Measurements from ENCODE around the gene HDGF.
"Not testable (repeated sequence)": the region's sequence is repeated elsewhere in the genome, so short reads cannot be mapped to it uniquely, and the experiment has no call there.

The HDGF gene

DNA sequence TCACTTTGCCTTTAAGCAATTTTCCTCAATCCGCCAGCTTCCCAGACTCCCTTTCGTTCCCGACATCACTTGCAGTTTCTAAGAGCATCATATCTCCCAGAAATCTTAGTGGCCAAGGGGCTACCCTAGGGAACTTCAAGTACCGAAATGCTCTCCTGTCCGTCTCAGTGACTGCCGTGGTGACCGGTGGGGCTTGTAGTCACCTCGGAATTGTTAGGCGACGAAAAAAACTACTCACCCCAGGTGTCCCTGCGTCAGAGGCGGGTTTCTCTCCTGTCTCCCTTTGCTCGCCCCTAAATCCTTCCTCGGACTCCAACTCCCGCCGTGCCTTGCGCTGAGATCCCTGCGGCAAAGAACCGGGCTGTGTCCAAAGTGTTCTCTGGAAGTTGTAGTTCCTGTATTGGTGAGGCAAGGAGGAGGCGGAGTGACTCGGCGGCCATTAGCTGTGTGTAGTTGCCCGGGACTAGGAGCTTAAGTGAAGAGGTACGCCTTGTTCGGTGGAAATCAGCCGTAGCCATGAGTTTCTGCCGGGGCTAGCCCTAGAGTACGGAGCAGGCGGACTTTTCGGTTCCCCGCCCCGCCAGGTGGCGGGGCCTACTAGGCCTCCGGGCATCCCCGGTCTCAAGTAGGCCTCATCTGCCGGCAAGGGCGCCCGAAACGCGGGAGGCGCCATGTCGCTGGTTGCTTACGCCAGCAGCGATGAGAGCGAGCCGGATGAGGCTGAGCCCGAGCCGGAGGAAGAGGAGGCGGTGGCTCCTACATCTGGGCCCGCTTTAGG, 15.8 kb upstream of the HDGF start, which contains the start of gene PRCC:
TSS of gene PRCC (plus strand) at position 435 of the 778 bp plus-strand sequence. CDS start at position 672, 237 bp downstream.
- in situ Hi-C loops (cut with MboI; ENCODE audit: low sequenced_read_pairs): no loop called here

DNA sequence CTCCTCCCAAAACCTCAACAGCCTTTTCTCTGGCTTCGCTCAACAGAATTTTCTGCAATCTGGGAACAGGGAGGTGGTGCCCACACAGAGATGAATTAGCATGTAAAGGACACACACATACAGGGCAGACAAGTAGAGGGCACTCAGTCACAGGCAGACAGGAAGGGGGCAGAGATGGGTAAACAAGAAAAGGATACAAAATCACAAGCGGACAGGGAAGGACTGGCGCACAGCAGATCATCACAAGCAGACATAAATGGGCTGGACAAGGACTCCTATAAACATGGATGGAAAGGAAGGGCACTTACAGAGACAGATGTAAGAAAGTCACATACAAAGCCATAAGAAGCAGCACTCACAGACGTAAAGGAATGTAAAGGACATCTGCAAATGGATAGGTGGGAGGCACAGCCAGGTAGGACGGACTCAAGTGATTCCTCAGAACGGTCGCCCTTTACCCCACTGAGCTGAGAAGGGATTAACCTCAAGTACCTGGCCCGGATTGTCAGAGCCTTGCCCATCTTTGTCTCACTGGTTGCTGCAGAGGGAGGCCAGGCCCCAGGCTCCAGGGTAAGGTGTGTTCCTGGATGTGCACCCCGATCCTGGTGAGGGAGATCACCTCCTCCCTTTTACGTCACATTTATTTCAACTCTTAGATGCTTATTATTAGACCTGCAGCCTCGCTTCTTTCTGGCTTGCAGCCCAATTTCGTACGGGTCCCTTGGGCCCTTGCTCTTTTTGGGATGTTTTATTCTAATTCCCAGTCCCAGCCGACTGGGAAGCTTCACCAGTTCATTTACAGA, 15.0 kb upstream of the HDGF start:
- in situ Hi-C loops (cut with MboI; ENCODE audit: low sequenced_read_pairs): no loop called here

DNA sequence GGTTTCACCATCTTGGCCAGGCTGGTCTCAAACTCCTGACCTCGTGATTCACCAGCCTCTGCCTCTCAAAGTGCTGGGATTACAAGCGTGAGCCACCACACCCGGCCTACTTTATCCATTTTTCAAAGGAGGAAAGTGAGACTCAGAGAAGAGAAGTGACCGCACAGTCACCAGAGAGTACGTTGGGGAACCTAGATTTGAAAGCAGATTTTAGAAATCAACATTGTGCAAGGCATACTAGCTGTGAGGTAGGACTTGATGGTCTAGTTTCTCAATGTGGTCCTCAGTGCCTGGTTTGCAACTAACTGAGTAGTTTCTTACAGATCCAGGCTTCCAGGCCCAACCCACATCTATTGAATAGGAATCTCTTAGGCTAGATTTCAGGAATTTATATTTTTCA, 14.2 kb upstream of the HDGF start:
- in situ Hi-C loops (cut with MboI; ENCODE audit: low sequenced_read_pairs): no loop called here

DNA sequence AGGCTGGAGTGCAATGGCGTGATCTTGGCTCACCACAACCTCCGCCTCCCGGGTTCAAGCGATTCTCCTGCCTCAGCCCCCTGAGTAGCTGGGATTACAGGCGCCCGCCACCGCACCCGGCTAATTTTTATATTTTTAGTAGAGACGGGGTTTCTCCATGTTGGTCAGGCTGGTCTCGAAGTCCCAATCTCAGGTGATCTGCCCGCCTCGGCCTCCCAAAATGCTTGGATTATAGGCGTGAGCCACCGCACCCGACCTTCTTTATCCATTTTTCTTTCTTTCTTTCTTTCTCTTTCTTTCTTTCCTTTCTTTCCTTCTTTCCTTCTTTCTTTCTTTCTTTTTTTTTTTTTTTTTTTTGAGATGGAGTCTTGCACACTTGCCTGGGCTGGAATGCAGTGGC, 13.7 kb upstream of the HDGF start:
- in situ Hi-C loops (cut with MboI; ENCODE audit: low sequenced_read_pairs): not testable (repeated sequence)

DNA sequence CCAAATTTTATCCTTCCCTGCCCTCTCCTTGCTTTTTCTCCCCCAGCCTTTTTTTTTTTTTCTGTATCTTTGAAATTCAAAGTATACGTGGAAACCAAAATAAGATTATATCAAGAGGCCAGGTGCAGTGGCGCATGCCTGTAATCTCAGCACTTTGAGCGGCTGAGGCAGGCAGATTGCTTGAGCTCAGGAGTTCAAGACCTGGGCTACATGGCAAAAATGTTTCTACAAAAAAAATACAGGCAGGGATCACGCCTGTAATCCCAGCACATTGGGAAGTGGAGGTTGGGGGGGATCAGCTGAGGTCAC, 9.3 kb upstream of the HDGF start:
- in situ Hi-C loops (cut with MboI; ENCODE audit: low sequenced_read_pairs): no loop called here

DNA sequence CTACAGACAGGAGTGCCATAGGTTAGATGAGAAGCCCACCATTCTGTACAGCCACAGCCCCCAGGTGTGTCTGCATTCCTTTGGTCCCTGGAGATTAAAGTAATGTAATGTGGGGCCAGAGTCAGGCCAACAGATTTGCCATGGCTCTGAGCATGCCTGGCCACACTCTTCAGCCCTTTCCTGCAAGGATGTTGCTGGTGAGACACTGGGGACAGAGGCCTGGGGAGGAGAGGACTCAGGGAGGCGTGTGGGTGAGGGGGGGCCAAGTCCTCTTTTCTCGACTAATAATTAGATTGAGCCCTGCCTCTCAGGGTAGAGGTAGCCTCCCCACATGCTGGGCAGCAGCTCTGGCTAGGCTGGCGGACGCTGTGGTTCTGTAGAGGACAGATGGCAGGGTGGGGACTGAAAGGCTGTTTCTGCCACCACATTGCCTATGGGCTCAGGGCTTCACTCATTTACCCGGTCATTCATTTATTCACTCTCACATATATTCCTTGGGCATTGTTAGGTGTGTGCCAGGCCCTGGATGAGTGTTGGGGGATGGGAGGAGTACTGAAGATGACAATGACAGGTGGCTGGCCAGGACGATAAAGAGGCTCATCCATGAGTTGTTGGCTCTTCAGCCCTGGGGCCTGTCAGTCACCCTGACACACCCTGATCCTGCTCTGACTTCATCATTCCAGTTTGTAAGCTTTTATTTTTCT, 8.8 kb upstream of the HDGF start:
- in situ Hi-C loops (cut with MboI; ENCODE audit: low sequenced_read_pairs): no loop called here

DNA sequence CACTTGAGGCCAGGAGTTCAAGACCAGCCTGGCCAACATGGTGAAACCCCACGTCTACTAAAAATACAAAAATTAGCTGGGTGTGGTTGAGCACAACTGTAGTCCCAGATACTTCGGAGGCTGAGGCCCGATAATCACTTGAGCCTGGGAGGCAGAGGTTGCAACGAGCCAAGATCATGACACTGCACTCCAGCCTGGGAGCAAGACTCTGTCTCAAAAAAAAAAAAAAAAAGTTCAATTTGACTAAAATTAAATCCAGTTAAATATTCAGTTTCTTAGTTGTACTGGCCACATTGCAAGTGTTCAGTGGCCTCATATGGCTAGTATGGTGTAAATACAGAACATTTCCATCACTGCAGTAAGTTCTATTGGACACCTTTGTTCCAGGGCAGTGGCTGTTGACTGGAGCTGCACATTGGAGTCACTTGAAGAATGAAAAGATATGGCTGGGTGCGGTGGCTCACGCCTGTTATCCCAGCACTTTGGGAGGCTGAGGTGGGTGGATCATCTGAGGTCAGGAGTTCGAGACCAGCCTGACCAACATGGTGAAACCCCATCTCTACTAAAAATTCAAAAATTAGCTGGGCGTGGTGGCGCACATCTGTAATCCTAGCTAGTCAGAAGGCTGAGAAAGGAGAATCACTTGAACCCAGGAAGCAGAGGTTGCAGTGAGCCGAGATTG, 6.2 kb upstream of the HDGF start:
- in situ Hi-C loops (cut with MboI; ENCODE audit: low sequenced_read_pairs): not testable (repeated sequence)

DNA sequence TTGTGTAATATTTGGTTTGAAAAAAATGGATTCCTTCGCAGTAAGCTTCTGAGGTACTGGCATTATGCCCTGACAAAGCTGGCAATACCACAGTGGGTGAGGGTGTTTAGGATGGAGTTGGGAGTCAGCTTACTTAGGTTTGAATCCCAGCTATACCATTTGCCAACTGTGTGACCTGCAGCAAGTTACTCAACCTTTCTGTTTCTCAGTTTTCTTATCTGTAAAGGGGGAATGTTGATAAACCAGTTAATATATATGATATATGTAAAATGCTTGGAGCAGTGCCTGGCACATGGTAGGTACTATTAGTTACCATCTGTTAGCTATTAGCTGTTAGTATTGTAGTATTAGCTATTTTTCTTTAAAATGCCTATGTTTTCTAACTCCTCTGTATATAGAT, 4.9 kb upstream of the HDGF start:
- in situ Hi-C loops (cut with MboI; ENCODE audit: low sequenced_read_pairs): no loop called here

DNA sequence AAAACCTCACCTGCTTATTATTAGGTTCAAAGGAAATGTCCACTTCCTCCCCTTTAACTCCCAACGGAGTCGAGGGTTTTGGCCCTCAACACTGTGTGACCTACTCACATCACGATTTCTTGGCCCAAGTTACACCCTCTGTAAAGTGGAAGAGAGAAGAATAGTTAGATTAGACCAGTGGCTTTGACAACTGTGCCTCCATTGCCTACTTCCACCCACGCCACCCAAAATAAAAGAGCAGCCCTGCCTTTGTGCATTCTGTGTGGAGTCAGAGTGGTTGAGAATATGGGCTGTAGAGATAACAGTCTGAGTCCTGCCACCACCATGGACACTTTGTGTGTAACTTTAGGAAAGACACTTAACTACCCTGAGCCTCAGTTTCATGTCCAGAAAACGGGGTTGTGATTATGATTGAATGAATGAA, 4.1 kb upstream of the HDGF start:
- in situ Hi-C loops (cut with MboI; ENCODE audit: low sequenced_read_pairs): no loop called here

DNA sequence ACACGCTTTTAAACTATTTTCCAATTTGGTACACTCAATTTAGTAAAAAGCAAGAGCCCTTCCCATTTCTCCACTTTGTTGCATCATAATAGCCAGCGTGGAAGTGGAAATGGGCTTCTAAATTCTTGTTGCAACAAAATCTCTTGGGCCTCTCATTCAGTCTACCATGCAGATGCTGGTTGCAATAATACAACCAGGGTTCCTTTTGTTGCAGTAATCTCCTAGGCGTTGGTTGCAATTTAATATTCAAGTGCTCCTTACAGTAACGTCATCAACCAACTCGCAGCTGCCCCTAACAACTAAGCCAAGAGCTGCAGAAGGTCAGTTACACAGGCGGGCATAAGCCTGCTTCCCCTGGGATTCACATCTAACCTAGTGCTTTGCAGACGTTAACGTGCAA, 2.7 kb upstream of the HDGF start:
- in situ Hi-C loops (cut with MboI; ENCODE audit: low sequenced_read_pairs): no loop called here

DNA sequence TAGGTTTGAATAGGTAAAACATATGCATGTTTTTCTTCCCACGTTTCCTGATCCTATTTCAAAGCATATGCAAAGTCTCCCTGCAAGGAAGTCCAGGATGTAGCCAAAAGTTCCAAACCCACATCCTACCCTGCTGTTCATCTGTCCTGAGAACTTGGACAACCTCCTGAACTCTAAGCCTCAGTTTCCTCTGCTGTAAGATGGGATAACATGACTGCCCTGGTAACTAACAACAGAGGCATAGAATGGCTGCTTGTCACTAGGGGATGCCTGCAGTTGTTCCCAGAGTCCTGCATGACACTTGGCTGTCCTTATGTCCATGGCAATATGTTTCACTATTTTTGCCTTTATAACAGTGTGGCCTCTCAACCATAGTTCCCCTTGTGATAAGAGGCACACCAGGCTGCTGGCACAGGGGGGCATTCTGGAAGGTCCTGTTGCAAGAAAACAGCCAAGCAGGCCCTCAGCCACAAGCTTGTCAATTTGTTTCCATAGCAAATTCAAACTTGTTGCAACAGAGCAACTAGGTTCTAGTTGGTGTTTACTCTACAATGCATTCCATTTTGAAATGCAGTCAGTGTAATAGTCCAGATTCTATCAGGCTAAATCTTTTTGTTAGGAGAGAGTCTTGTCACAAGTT, 1.5 kb upstream of the HDGF start:
- in situ Hi-C loops (cut with MboI; ENCODE audit: low sequenced_read_pairs): no loop called here

DNA sequence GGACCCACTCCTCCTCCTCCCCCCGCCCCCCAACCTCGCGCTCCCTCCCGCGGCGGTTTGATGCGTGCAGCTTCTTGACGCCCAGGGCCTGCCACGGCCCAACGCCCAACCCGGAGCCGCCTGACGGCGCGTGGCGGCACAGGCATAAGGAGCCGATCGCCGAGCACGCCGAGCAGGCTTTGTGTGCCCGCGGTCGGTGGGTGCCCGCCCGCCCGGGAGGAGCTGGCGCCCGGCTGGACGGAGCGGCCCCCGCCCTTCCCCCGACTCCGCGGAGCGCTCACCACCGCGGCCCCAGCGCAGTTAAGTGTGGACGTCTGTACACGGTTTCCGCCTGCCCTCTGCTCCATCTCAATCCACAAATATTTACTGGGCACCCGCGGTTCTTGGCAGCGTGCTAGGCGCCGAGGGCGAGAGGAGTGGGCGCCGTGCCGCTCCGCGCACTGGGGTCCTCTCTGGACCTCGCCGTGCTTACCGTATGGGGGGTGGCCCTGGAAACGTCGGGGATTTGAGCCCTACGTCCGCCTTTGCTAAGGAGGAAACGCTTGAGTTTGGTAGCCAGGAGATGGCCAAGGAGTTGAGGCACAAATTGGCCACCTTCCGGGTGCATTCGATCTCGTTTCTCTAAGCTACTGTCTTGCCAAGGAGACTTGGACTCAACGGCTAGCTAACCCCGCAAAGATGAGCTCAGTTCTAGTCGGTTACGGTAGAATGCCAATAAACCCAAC, 444 bp upstream of the HDGF start:
- in situ Hi-C loops (cut with MboI; ENCODE audit: low sequenced_read_pairs): no loop called here

DNA sequence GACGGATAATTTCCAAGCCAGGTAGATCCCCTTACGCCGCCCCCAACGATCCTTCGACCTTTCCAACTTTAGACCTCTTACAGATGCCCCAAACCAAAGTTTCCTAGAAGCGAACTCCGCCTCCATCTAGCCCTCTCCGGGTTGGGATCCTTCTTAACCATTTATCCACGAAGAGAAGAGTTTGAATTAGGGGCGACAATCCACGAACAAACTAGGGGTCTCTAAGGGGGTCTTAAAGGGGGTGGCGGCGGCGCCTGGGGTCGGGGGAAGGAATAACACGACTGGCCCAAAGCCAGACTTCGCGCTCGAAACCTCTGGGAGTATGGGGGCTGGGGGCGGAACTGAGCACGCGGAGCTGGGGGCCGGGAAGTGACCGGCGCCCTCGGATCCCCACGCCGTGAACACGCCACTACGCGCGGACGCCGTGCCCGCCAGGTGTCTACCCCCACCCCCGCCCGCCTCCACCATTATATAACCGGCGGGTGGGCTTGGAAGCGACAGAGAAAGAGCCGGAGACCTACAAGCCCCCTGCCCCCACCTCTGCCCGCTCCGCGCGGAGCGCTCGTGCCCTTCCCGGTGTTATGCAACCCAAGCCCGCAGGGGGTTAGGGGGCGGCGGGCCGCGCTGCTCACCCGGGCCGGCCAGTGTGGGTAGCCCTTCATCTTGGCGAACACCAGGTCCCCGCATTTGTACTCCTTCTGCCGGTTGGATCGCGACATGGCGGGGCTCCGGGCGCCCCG, 594 bp downstream of the HDGF start:
- in situ Hi-C loops (cut with MboI; ENCODE audit: low sequenced_read_pairs): no loop called here

DNA sequence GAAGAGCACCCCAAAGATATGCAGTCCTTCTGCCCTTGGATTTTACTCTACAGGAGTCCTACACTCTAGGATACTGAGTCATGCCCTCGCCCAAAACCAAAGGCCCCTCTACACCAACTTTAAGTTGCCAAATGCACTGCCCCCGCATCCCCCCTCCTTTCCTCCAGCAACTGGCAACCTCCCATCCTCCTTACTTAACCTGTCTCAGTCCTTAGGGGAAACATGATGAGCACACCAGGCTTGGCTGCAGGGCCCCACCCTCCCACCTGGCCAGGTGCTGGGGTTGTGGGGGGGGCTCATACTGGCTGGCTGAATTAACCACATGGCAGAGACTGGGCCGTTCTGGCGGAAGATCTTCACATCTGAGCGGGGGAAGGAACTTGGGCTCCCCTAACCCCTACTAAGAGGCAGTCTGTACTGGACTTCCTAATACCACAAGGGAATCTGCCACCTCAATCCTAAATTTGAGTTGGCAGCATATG, 1.2 kb downstream of the HDGF start:
- in situ Hi-C loops (cut with MboI; ENCODE audit: low sequenced_read_pairs): no loop called here

DNA sequence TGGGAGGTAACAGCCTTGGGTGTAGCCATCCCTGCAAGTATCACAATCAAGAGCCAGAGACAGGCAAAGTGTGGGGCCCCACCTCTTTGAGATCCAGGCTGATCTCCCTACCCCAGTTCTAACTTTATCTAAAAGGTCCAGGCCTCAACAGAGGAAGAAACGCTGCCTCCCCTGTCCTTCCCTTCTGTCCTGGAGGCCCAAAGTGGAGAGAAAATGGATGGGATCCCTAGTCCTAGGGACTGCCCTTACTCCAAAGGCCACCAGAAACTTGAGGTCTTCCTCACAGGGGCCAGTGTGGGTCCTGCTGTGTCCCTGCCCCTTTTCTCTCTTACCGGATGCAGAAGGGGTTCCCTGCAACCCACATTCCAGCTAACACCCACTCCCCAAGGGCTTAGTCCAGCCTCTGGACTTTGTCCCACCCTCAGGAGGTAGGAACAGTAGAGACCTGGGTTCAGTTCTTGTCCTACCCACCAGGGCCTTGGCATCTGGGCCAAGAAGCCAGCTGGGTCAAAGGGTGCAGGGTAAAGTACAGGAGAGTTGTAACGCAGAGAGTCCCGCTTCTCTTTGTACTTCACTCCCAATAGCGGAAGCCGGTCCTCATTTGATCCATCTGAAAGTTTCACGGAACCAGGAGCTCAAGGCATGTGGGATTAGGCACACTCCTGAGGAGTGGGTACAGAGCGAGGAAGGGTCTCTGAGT, 1.9 kb downstream of the HDGF start:
- in situ Hi-C loops (cut with MboI; ENCODE audit: low sequenced_read_pairs): no loop called here

DNA sequence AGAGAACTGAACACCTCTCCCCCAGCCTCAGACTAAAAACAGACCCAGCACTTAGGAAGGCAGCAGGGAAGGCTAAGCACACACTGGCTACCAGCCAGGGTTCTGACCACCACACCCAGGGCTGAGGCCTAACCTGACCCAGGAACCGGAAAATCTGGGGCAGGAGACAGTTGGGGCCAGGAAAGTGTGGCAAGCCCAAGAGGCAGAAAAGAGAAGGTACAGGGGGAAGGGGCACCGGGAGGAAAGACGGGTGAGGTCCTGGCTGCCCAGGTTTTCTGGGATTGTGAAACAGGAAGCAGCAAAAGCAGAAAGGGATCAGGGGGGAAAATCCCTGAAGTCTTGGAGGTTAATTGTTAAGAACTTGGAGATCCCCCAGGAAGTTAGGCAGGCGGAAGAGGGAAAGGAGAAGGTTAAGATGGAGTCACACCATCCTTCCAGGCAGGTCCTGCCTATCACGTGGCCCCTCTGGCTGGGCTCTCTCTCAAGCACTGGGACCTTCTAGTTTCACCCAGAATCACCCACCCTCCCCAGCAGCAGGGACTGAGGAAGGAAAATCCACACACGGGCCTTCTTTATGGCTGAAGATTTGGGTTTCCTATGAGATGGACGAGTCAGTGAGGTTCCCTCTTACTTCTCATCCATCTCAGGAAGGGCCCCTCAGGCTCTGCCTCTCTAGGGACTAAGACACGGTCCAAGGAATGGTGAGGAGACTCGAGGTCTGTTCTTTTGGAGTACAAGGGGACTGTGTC, 2.6 kb downstream of the HDGF start:
- in situ Hi-C loops (cut with MboI; ENCODE audit: low sequenced_read_pairs): no loop called here

DNA sequence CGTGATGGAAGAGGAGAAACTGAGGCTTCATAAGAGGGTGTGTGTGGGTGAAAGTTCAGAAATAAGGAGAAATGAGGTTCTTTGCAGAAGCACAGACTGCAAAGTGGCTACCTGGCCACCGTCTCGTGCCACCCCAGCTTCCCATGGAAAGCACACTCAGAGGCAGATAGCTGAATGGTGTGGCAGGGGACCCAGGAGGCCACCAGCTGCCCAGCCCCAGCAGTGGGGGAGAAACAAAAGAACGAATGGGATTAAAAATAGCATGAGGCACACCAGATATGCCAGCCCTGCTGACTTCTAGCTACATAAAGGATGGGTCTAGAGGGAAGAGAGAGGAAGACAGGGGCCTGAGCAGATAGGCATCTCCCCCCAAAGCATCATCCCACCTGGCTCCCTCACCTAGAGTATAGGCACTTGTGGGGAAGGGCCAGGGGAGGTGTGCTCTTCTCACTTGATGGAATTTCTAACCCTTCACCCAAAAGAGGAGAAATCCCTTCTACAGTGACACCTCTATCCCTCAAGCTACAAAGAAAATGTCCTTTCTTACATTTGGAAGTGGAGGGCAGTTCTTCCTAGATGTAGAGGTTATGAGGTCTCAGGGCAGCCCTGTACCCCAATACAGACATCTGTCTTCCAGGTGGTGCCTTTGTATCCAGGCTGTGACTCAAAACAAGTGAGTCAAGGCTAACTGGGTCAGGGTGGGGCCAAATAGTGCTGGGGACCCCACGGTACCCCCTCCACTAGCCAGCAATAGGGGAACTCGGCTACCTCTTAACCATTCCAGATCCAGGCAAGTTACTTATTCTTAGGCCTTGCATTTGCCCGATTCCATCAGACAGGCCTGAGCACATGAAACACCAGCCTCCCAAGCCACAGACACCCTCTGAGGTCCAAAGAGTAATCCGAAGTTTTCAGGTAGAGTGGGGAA, 3.5 kb downstream of the HDGF start:
- in situ Hi-C loops (cut with MboI; ENCODE audit: low sequenced_read_pairs): no loop called here
